Kidney (tissue), 14 donors: ENCODE data around the gene TBC1D9. TPM values are rescaled to one million over a fixed set of nuclear protein-coding genes. Genes with fewer than 3 reads are reported as not detected.

ENCODE experiments used
- DNase-seq, 5 donors: peaks; one replicate each; pipeline ENCODE4 v3.0.0-alpha.2; 2013 to 2020
- FAIRE-seq: peaks from 2 replicates; lab custom pipeline; 2012; peaks lifted over from hg19 to GRCh38; lab: Jason Lieb, UNC
- H3K27ac ChIP-seq, 2 donors: one replicate each; pipeline ENCODE4 v1.7.0; 2013; ENCODE audit warnings: low read depth in 2 of 2, low read length in 2 of 2, inconsistent platforms in 1 of 2
- H3K27me3 ChIP-seq: one replicate; pipeline ENCODE4 v1.7.1; 2013; ENCODE audit warnings: low read length, inconsistent platforms; ENCODE audit not compliant: control insufficient read depth, insufficient read depth
- H3K36me3 ChIP-seq, 3 donors: one replicate each; pipeline versions ENCODE4 v1.7.0 to v1.7.1; 2013; ENCODE audit warnings: low read length in 3 of 3, control low read depth in 1 of 3, inconsistent platforms in 1 of 3; ENCODE audit not compliant: insufficient read depth in 3 of 3, control insufficient read depth in 2 of 3
- H3K4me1 ChIP-seq, 3 donors: one replicate each; pipeline versions ENCODE4 v1.7.0 to v1.7.1; 2013; ENCODE audit warnings: low read length in 3 of 3, inconsistent platforms in 1 of 3, low read depth in 1 of 3; ENCODE audit not compliant: control insufficient read depth in 2 of 3, insufficient read depth in 2 of 3
- H3K4me3 ChIP-seq, 3 donors: one replicate each; pipeline versions ENCODE4 v1.7.0 to v1.8.1; 2013; ENCODE audit warnings: low read length in 3 of 3, control low read depth in 1 of 3, inconsistent platforms in 1 of 3
- H3K9ac ChIP-seq, 3 donors: one replicate each; pipeline versions ENCODE4 v1.7.0 to v1.7.1; 2013; ENCODE audit warnings: low read length in 3 of 3, control low read depth in 1 of 3, inconsistent platforms in 1 of 3
- H3K9me3 ChIP-seq, 3 donors: one replicate each; pipeline versions ENCODE4 v1.7.0 to v1.7.1; 2013; ENCODE audit warnings: low read length in 3 of 3, control low read depth in 1 of 3, inconsistent platforms in 1 of 3; ENCODE audit not compliant: control insufficient read depth in 2 of 3, insufficient read depth in 1 of 3
- intact Hi-C: fragments of 100-400 bp; cut with DNase I; formaldehyde crosslinking; loops from one replicate; pipeline ENCODE4 v1.11.1; 2022
- polyA plus RNA-seq: library from polyadenylated mRNA; stranded (reverse); fragments of 350-450 nt; fragmentation: Illumina TruSeq; extraction: RNeasy Lipid Tissue Mini Kit (QIAGEN cat#74804); gene quantifications from one replicate; pipeline ENCODE4 v1.2.3, GENCODE V29; 2014; ENCODE audit warnings: low read depth, low replicate concordance; ENCODE audit not compliant: insufficient read depth
- total RNA-seq: library from RNA; stranded (reverse); fragmentation: NEBNext Ultra II Directional; extraction: Animal tissue kit (Norgen Biotek cat#: 25700); gene quantifications from one replicate; pipeline ENCODE4 v1.2.1, GENCODE V29; 2021
- TF ChIP-seq, protein P1 (sequence below): IDR thresholded peaks from 3 replicates; pipeline ENCODE4 v1.5.1; 2012; ENCODE audit warnings: mild to moderate bottlenecking, moderate library complexity, borderline replicate concordance; ENCODE audit not compliant: insufficient read depth; ENCODE audit errors: extremely low read depth
- donor health status: control.
- donor health status: control.
- donor health status: control.
- donor health status: control.
- donor health status: control.
- donor health status: DM: yes; HTN: yes; CAD: no.
- donor health status: Normal renal cell carcinoma (clear cell type).

TBC1D9 gene
- total and polyA plus RNA-seq, 2 donors from 2014 or later: 14.4 to 38.6 TPM

DNA sequence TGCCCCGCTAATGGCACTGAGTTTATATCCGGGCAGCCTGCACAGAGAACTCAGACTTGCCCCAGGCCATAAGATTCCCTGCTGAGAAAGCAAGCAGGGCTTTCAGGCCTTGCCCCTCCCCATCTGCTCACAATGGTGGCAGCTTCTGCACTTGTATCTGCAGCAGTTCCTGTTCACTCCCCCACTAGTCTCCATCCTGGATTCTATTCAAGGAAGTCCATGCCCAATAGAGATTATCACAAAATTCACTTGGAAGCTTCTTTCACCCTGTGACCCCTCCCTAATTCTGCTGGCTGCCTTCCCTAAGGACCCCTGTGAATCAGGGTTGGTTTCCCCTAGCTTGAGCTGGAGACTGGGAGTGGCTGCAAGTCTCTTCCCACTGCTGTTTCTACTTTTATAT is 152.9 kb downstream of the TBC1D9 start:
- FAIRE-seq: no peak

DNA sequence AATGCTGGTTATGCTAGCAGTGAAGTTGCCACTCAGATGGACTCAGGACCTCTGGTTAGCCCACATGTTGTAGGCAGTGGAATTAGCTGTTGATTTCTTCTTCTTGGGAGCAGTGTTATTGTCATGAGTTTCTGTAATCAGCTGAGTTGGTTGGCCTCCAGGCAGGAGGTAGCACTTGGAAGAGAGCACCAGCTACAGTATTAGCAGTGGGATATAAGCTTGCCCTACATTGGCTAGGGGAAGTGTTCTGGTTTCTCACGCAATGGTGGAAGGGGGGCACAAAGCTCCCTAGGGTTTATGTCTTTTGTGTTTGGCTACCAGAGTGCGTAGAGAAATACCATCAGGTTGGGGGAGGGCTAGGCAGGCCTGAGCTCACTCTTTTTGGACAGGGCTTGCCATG is 153.5 kb downstream of the TBC1D9 start:
- TF ChIP-seq, protein P1, sequence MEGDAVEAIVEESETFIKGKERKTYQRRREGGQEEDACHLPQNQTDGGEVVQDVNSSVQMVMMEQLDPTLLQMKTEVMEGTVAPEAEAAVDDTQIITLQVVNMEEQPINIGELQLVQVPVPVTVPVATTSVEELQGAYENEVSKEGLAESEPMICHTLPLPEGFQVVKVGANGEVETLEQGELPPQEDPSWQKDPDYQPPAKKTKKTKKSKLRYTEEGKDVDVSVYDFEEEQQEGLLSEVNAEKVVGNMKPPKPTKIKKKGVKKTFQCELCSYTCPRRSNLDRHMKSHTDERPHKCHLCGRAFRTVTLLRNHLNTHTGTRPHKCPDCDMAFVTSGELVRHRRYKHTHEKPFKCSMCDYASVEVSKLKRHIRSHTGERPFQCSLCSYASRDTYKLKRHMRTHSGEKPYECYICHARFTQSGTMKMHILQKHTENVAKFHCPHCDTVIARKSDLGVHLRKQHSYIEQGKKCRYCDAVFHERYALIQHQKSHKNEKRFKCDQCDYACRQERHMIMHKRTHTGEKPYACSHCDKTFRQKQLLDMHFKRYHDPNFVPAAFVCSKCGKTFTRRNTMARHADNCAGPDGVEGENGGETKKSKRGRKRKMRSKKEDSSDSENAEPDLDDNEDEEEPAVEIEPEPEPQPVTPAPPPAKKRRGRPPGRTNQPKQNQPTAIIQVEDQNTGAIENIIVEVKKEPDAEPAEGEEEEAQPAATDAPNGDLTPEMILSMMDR: no peak
- FAIRE-seq: no peak
- intact Hi-C loops: no loop called here

More for the DNA sequence above, 152.9 kb downstream of the TBC1D9 start:
- no peak overlapping the region for H3K4me3 ChIP-seq
- H3K27ac ChIP-seq: no peak overlapping the region
- no peaks in the 10 kb centered on the region for H3K27me3 ChIP-seq
- no peaks in the 10 kb centered on the region for H3K36me3 ChIP-seq
- no peak for DNase-seq
- TF ChIP-seq, protein P1: no peak
- intact Hi-C loops: no loop called here
- H3K9me3 ChIP-seq: no peaks in the 10 kb centered on the region
- H3K9ac ChIP-seq: no peak overlapping the region
- H3K4me1 ChIP-seq: no peaks in the 10 kb centered on the region

DNA sequence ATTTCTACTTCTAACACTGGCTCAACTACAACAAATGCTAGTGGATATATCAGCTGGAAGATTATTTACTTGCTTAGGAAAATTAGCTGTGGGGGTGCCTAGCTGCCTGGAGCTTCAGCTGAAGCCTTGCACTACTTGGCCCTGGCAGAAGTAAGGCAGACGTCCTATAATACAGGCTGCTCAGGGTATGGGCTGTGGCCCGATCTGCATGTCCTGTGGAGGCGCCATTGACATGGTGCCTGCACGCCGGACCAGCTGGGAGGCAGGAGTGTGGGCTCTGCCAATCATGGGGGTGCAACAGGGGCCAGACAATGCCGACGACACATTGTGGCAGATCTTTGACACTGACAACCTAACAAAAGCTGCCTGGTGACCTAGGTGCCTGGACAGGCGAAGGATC is 155.8 kb downstream of the TBC1D9 start:
- intact Hi-C loops: no loop called here
- no peaks in the 10 kb centered on the region for H3K36me3 ChIP-seq
- no peaks in the 10 kb centered on the region for H3K4me1 ChIP-seq
- DNase-seq: no peak
- H3K4me3 ChIP-seq: no peak overlapping the region
- H3K27me3 ChIP-seq: no peaks in the 10 kb centered on the region
- no peak for FAIRE-seq
- no peaks in the 10 kb centered on the region for H3K9me3 ChIP-seq
- TF ChIP-seq, protein P1: no peak
- H3K27ac ChIP-seq: no peak overlapping the region
- H3K9ac ChIP-seq: no peak overlapping the region

More for the DNA sequence above, 153.5 kb downstream of the TBC1D9 start:
- Histone ChIP-seq H3K27me3 (no peaks in the 10 kb centered on the region), H3K27ac (no peak overlapping the region), H3K4me3 (no peak overlapping the region), H3K4me1 (no peaks in the 10 kb centered on the region), H3K9me3 (no peaks in the 10 kb centered on the region), H3K36me3 (no peaks in the 10 kb centered on the region), H3K9ac (no peak overlapping the region)
- DNase-seq: no peak

DNA sequence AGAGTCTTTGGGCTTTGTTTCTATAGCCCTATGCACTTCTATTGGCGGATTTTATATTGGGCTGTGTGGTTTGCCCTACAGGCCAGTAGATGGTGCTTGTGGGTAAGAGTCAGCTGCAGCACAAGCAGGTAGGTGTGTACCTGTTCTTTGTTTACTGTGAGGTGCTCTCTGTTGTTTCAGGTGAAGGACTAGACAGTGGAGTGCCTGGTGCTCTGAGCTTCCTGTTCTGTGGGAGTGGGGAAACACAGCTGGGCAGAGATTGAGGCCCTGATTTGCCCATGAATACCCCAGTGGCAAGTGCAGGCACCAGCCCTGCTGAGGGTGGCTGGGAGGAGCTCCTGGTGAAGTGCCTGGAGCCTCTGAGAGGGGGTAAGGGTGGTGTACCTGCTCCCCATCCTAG is 161.1 kb downstream of the TBC1D9 start:
- no peaks in the 10 kb centered on the region for H3K9me3 ChIP-seq
- FAIRE-seq: no peak
- no peak overlapping the region for H3K27ac ChIP-seq
- H3K4me1 ChIP-seq: no peaks in the 10 kb centered on the region
- peak in 1 of 5 donors; percentile 8 for DNase-seq
- no peak overlapping the region for H3K4me3 ChIP-seq
- no peaks in the 10 kb centered on the region for H3K36me3 ChIP-seq
- intact Hi-C loops: no loop called here
- no peak overlapping the region for H3K9ac ChIP-seq
- TF ChIP-seq, protein P1: peak; percentile 57
- no peaks in the 10 kb centered on the region for H3K27me3 ChIP-seq
